HG02885 (cell line): ENCODE data around the gene ASB7.

Source experiments
- ATAC-seq: cut with Tn5 transposase; IDR thresholded peaks from one replicate; pipeline ENCODE4 v1.9.1; 2021; ENCODE audit warnings: mild to moderate bottlenecking; ENCODE audit not compliant: unreplicated experiment, poor library complexity

Gene ASB7

DNA sequence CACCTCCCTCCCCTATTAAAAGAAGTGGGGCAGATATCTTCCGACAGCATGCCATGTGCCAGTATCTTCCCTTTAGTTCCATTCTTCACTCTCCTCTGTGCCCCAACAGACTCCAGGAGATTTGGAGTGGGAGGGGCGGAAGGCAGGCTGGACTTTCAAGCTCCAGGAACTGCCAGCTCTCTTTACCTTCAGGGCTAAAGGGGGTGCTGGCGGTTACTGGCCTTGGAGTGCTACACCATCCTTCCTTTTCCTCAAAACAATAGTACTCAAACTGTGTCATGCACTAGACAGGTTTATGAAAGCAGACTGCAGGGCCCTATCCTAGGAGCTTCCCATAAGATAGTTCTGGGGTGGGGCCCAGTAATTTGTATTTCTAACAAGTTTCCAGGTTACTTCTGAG, 6.4 kb upstream of the ASB7 start:
- no peak for ATAC-seq

- ATAC-seq, result peak; percentile 84
Observed at GRCh38 chr15:100596792-100597191, 5.6 kb upstream of the ASB7 start.

GRCh38 chr15:100597862-100598261, 4.5 kb upstream of the ASB7 start:
- ATAC-seq, result no peak

- no peak for ATAC-seq
Observed at GRCh38 chr15:100598655-100599054, 3.7 kb upstream of the ASB7 start.

DNA sequence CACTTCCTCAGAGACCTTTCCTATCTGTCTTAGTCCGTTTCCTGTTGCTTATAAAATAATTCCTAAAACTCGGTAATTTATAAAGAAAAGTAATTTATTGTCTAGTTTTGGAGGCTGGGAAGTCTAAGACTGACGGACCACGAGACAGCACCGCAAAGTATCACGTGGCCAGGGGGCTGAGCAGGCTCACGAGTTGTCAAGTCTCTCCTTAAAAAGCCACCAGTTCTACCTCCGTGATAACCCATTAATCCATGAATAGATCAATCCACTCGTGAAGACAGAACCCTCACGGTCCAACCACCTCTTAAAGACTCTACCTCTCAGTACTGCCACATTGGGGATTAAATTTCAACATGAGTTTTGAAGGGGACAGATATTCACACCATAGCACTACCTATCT, 1.2 kb upstream of the ASB7 start:
- ATAC-seq, result no peak

- peak; percentile 9 for ATAC-seq
Observed at GRCh38 chr15:100601617-100602063, 749 bp upstream of the ASB7 start.

- ATAC-seq, result peak; percentile 40
Observed at GRCh38 chr15:100602823-100603393, 519 bp downstream of the ASB7 start.

DNA sequence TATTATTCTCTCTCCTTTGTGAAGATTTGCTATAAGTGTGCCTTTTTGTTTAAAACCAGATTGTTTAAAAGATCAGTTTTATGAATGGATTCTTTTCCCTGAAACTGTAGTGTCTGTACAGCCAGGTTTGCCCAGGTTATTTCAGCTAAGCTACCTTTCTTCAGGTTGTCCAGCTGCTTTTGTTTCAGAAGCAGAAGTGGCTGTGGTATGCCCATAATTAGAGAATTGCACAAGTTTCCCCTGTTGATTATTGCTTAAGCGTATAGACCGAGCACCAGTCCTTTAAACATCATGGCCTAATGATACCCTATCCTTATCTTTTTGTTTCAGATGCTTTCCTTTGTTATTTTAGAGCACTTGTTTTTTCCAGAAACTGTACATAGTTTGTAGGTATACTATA, 10.2 kb downstream of the ASB7 start:
- ATAC-seq, result no peak

DNA sequence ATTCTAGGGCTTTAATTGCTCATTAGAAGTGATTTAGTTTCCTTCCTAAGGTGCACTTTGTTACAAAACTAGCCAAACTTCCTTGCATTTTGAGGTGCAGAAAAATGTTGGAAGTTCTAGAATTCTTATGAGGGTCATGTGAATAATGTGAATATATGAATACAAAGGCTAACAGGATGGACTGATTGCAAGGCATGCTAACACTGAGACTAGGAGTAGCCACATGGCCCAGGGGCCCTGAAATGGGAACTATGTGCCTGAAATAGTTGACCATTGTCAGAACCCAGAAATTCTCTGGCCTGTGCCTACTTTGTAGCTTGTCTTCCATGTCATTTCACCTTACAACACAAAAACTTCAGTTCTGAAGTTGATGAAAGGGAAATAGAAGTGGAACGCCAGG, 10.8 kb downstream of the ASB7 start:
- no peak for ATAC-seq

GRCh38 chr15:100614336-100614735, 11.9 kb downstream of the ASB7 start:
- no peak for ATAC-seq

DNA sequence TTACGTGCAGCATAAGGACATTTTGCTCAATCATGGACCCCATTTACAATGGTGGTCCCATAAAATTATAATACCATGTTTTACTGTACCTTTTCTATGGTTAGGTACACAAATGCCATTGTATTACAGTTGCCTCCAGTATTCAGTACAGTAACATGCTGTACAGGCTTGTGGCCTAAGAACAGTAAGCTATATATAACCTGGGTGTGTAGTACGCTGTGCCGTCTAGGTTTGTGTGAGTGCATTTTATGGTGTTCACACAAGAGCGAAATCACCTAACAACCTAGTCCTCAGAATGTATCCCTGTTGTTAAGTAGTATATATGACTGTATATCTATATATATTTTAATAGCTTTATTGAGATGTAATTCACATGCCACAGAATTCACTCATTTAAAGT, 12.5 kb downstream of the ASB7 start:
- ATAC-seq, result no peak

GRCh38 chr15:100615801-100616200, 13.4 kb downstream of the ASB7 start:
- no peak for ATAC-seq

GRCh38 chr15:100616700-100617099, 14.3 kb downstream of the ASB7 start:
- ATAC-seq, result no peak

- no peak for ATAC-seq
Observed at GRCh38 chr15:100623301-100623700, 20.9 kb downstream of the ASB7 start.

DNA sequence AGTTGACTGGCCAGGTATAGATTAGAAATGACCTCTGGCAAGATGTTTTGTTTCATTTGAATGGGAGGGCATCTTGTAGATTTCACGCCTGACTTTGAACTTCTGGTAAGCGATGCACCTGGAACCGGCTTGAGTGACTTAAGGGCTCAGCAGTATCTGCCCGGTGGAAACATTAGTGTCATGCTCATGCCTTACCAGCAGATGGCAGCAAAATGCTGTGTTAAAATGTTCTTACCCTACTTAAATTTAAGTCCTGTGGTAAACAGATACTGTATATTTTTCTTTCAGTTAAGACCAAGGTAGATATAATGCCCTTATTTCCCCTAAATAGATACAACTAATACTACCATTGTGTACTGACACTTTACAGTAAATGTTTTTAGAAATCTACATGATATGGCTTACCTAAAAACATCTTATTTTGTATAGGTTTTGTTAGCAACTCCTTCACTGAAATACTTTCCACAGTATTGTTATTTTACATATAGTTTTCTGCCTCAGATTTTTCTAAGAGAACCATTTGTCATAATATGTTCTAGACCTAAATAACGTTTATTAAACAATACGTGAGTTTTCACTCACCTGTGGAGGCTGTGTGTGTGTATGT, 25.5 kb downstream of the ASB7 start:
- no peak for ATAC-seq

- ATAC-seq, result no peak
Observed at GRCh38 chr15:100628746-100629145, 26.4 kb downstream of the ASB7 start.

GRCh38 chr15:100631831-100632230, 29.4 kb downstream of the ASB7 start:
- no peak for ATAC-seq

- no peak for ATAC-seq
Observed at GRCh38 chr15:100633763-100634075, 31.3 kb downstream of the ASB7 start.

DNA sequence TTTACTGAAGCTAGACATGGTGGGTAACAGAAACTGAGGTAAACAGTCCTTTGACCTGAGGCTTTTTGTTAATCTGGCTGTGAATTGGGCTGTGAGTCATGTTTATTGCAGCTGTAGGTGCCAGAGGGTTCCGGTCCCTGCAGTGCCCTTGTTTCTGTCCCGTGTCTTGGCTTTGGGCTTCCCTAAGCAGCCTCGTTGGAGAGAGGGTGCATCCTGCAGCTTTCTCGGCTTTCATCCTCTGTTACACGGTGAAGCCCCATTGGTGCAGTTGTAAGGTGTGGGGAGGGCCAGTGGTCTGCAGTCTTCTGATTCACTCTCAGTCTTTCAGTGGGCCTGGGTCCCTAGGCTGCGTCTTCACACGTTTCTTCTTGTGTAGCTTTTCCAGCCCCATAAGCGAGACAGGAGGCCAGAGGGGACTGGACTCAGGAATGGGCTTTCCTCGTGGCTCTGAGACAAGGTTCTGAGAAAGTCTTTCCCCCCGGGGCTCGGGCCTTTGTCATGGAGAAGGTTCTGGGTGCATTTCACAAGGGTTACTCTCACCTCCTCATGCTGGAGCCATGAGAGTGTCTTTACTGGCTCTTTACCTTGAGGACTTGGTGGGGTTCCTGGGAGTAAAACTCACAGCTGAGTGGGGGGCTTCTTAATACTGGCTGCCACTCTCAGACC, 33.1 kb downstream of the ASB7 start:
- ATAC-seq, result no peak

DNA sequence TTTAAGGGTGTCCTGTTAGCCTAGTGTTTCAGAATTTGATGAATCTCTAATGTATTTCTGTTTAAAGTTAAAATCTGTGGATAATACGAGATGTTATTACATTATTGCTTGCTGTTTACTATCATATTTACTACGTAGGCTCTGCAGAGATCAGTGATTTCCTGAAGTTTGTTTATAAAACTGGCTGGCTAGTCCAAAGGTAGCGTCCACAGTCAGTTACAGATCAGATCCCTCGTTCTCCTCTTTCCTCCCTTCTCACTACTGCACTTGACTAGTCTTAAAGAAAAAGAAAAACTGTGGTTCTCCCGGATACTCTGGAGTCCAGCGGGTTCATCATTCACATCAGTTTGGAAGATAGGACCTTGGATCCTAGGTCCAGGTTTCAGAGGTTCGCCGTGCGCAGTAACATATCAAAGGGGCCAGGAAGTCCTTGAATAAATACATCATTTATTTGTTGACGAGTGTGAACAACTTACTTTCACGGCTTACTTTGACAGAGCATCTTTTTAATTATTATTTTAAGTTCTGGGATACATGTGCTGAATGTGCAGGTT, 35.9 kb downstream of the ASB7 start:
- no peak for ATAC-seq

- ATAC-seq, result no peak
Observed at GRCh38 chr15:100642213-100642949, 40.0 kb downstream of the ASB7 start.
